Activated T-cell treated with anti-CD3 and anti-CD28 coated beads, Interleukin-2, amount 50 U/mL, for 4 hours (primary cell): ENCODE data around the gene EFCAB13. TPM values are rescaled to one million over a fixed set of nuclear protein-coding genes. Genes with fewer than 3 reads are reported as not detected.
"Not testable (repeated sequence)": the region's sequence is repeated elsewhere in the genome, so short reads cannot be mapped to it uniquely, and the experiment has no call there.

Experiments
- ATAC-seq, 2 donors: fragments of 200-7000 bp; cut with Tn5 transposase; one replicate each; pipeline ENCODE4 v1.10.0; 2021
- DNase-seq: peaks from one replicate; pipeline ENCODE4 v3.0.0-alpha.2; 2020
- H3K27me3 Mint-ChIP-seq: one replicate; pipeline ENCODE4 v1.8.0; 2021; ENCODE audit warnings: low read depth, mixed read lengths
- H3K36me3 Mint-ChIP-seq: one replicate; pipeline ENCODE4 v1.8.0; 2022; ENCODE audit warnings: mixed read lengths; ENCODE audit not compliant: insufficient read depth
- H3K4me1 Mint-ChIP-seq: one replicate; pipeline ENCODE4 v1.8.0; 2021; ENCODE audit warnings: low read depth, mixed read lengths
- H3K4me3 Mint-ChIP-seq: one replicate; pipeline ENCODE4 v1.8.0; 2021; ENCODE audit warnings: mild to moderate bottlenecking, moderate library complexity, mixed read lengths
- H3K9me3 Mint-ChIP-seq: one replicate; pipeline ENCODE4 v1.8.0; 2021; ENCODE audit warnings: mixed read lengths
- total RNA-seq, 3 donors: library from RNA; stranded (reverse); gene quantifications; one replicate each; pipeline ENCODE4 v1.2.1, GENCODE V29; 2021

EFCAB13 gene
- total RNA-seq, 3 donors from 2014 or later, result 1.1 to 2.4 (median 1.3) TPM

DNA sequence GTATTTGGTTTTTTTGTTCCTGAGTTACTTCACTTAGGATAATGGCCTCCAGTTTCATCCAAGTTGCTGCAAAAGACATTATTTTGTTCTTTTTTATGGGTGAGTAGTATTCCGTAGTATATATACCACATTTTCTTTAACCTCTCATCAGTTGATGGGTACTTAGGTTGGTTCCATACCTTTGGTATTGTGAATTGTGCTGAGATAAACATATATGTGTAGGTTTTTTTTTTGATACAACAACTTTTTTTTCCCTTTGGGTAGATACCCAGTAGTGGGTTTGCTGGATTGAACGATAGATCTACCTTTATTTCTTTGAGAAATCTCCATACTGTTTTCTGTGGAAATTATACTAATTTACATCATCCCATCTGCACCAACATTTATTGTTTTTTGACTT is 6.8 kb downstream of the EFCAB13 start:
- no peak for ATAC-seq
- no peak for DNase-seq
- peaks cover under 1% of the 10 kb centered on the region for H3K4me1 Mint-ChIP-seq
- H3K27me3 Mint-ChIP-seq, result peaks cover 1% of the 10 kb centered on the region
- no peak overlapping the region for H3K4me3 Mint-ChIP-seq
- H3K36me3 Mint-ChIP-seq, result peaks cover 18% of the 10 kb centered on the region
- no peaks in the 10 kb centered on the region for H3K9me3 Mint-ChIP-seq

DNA sequence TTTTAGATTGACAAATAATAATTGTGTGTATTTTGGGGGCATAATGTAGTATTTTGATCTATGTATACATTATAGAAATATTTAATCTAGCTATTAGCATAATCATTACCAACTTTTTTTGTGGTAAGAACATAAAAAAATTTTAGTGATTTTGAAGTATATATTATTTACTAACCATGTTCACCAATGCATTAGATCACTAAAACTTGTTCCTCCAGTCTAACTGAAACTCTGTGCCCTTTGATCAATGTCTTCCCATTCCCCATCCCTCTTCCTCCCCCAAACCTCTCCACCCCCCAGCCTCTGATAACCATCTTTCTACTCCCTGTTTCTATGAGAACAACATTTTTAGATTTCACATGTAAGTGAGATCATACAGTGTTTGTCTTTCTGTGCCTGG is 8.5 kb downstream of the EFCAB13 start:
- DNase-seq (no peak), ATAC-seq (no peak)
- Mint-ChIP-seq H3K9me3 (no peaks in the 10 kb centered on the region), H3K36me3 (peaks cover 18% of the 10 kb centered on the region), H3K4me3 (no peak overlapping the region), H3K27me3 (peaks cover 2% of the 10 kb centered on the region), H3K4me1 (no peaks in the 10 kb centered on the region)

DNA sequence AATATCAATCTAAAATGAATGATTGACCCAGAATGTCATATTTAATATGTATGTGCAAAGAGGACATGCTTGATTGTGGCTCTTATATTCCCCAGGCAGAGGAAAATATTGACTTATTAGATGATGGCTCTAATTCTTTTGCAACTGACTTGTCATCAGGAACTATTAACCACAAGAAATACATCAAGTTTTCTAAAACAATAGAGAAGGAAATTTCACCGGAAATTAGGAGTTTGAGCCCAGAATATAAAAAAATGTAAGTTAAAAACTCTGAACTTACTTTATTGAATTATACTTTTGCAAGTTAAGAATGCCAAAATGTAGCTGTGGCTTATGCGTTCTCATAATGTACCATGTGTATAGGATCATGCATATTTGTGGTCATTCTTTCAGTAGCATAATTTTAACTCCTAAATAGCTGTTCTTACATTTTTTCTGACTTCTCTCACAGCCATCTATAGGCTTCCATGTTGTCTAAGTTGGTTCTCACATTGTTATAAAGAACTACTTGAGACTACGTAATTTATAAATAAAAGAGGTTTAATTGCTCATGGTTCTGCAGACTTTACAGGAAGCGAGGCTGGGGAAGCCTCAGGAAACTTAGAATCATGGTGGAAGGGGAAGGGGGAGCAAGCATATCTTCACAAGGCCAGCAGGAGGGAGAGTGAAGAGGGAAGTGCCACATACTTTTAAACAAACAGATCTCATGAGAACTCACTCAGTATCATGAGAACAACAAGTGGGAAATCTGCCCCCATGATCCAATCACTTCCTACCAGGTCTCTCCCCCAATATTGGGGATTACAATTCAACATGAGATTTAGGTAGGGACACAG is 11.6 kb downstream of the EFCAB13 start:
- DNase-seq (no peak), ATAC-seq (no peak)
- Mint-ChIP-seq H3K27me3 (peaks cover 2% of the 10 kb centered on the region), H3K9me3 (no peaks in the 10 kb centered on the region), H3K4me3 (no peak overlapping the region), H3K4me1 (no peaks in the 10 kb centered on the region), H3K36me3 (peaks cover 23% of the 10 kb centered on the region)

DNA sequence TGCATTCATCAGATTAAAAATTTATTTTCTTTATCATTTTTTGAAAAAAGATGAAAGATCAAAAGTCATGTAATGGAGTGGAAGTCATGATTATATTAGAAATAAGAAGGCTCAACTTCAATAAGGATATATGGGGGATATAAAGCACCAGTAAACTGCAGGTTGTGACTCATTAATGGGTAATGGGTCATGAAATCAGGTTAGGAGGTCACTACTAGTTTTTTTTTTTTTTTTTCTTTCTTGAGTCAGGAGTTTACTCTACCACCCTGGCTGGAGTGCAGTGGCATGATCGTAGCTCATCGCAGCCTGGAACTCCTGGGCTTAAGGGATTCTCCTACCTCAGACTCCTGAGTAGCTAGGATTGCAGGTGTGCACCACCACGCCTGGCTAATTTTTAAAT is 14.3 kb downstream of the EFCAB13 start:
- DNase-seq, result no peak
- ATAC-seq, result no peak
- Mint-ChIP-seq H3K27me3 (peaks cover 2% of the 10 kb centered on the region), H3K9me3 (peaks cover 3% of the 10 kb centered on the region), H3K36me3 (peaks cover 20% of the 10 kb centered on the region), H3K4me3 (no peak overlapping the region), H3K4me1 (no peaks in the 10 kb centered on the region)

DNA sequence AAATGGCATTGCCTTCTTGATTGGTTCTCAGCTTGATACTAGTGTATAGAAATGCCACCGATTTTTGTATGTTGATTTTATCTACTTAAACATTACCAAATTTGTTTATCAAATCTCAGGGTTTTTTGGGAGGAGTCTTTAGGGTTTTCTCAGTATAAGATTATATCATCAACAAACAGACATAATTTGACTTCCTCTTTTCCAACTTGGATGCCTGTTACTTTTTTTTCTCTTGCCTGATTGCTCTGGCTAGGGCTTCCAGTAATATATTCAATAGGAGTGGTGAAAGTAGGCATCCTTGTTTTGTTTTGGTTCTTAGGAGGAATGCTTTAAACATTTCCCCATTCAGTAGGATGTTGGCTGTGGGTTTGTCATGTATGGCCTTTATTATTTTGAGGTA is 29.1 kb downstream of the EFCAB13 start:
- ATAC-seq (no peak), DNase-seq (no peak)
- peaks cover 12% of the 10 kb centered on the region for H3K36me3 Mint-ChIP-seq
- H3K4me3 Mint-ChIP-seq, result no peak overlapping the region
- H3K9me3 Mint-ChIP-seq, result no peaks in the 10 kb centered on the region
- no peaks in the 10 kb centered on the region for H3K4me1 Mint-ChIP-seq
- no peaks in the 10 kb centered on the region for H3K27me3 Mint-ChIP-seq

DNA sequence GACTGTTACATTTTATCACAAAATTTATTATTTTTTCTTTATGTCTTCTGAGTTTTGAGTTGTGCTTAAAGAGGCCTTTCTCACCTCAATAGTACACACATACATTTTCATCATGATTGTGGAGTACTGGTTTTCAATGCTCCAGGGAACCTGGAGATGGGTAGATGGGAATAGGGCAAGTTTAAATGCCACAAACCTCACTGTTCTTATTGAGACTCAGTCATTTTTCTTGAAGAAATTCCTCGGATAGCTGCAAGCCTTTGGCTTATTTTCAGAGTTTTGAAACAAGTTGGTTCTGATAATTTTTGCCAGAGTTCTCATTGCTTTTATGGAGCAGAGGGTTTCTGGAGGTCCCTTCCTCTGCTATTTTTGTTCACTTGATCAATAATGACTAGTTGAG is 34.9 kb downstream of the EFCAB13 start:
- no peaks in the 10 kb centered on the region for H3K9me3 Mint-ChIP-seq
- DNase-seq (no peak), ATAC-seq (no peak)
- peaks cover 9% of the 10 kb centered on the region for H3K36me3 Mint-ChIP-seq
- H3K4me1 Mint-ChIP-seq, result no peaks in the 10 kb centered on the region
- H3K4me3 Mint-ChIP-seq, result no peak overlapping the region
- H3K27me3 Mint-ChIP-seq, result no peaks in the 10 kb centered on the region

DNA sequence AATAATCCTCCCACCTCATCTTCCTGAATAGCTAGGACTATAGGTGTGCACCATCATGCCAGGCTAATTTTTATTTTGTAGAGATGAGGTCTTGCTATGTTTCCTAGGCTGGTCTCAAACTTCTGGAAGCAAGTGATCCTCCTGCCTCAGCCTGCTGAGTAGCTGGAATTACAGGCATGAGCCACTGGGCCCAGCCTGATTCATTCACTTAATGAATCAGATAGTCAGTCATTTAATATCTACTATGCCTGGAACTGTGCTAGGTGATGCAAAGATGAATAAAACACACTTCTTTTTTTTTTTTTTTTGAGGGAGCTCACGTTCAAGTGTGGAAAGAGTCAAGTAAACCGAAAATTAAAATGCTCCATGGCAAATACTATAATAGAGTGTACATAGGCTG is 39.4 kb downstream of the EFCAB13 start:
- Mint-ChIP-seq H3K9me3 (no peaks in the 10 kb centered on the region), H3K36me3 (peaks cover 1% of the 10 kb centered on the region), H3K4me3 (no peak overlapping the region), H3K4me1 (no peaks in the 10 kb centered on the region), H3K27me3 (no peaks in the 10 kb centered on the region)
- DNase-seq (no peak), ATAC-seq (no peak)

DNA sequence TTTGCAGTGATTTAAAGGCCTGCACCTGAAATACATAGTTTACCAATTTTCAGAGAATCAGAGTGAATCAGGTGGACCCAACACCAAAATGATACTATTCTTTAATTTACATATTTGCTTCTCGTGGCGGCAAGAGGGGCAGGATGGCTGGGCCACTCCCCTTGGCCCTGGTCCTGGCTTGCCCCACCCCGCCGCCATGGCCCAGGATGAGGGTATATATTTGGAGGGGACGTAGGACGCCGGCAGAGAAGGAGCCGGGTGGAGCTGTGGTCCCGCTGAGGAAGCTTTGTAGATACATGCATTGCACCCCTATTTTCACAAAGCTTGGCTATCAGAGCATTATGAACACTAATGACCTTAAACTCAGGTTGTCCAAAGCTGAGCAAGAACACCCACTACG is 43.5 kb downstream of the EFCAB13 start:
- ATAC-seq (no peak), DNase-seq (no peak)
- H3K36me3 Mint-ChIP-seq, result peaks cover 10% of the 10 kb centered on the region
- peaks cover 5% of the 10 kb centered on the region for H3K27me3 Mint-ChIP-seq
- no peak overlapping the region for H3K4me3 Mint-ChIP-seq
- no peaks in the 10 kb centered on the region for H3K4me1 Mint-ChIP-seq
- peaks cover 7% of the 10 kb centered on the region for H3K9me3 Mint-ChIP-seq

DNA sequence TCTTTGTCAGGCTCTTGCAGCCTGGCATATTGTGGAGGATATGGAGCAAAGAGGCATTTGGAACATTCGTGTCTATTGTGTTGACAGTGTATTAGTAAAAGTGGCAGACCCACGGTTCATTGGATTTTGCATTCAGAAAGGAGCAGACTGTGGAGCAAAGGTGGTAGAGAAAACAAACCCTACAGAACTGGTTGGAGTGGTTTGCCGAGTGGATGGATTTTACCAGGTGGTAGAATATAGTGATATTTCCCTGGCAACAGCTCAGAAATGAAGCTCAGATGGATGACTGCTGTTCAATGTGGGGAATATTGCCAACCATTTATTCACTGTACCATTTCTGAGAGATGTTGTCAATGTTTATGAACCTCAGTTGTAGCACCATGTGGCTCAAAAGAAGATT is 44.5 kb downstream of the EFCAB13 start:
- Mint-ChIP-seq H3K4me1 (no peaks in the 10 kb centered on the region), H3K4me3 (no peak overlapping the region), H3K36me3 (peaks cover 15% of the 10 kb centered on the region), H3K27me3 (peaks cover 5% of the 10 kb centered on the region), H3K9me3 (peaks cover 17% of the 10 kb centered on the region)
- ATAC-seq, result no peak
- DNase-seq, result no peak

DNA sequence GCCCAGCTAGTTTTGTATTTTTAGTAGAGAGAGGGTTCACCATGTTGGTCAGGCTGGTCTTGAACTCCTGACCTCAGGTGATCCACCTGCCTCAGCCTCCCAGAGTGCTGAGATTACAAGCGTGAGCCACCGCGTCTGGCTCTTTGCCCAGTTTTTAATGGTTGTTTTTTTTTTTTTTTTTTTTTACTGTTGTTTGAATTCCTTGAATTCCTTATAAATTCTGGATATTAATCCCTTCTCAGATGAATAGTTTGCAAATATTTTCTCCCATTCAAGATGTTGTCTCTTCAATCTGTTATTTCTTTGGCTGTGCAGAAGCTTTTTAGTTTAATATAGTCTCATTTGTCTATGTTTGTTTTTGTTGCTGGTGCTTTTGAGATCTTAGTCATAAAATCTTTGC is 47.1 kb downstream of the EFCAB13 start:
- H3K27me3 Mint-ChIP-seq, H3K4me3 Mint-ChIP-seq, H3K4me1 Mint-ChIP-seq, DNase-seq, ATAC-seq: not testable (repeated sequence)
- H3K9me3 Mint-ChIP-seq, result peaks cover 24% of the 10 kb centered on the region
- H3K36me3 Mint-ChIP-seq, result peaks cover 16% of the 10 kb centered on the region

DNA sequence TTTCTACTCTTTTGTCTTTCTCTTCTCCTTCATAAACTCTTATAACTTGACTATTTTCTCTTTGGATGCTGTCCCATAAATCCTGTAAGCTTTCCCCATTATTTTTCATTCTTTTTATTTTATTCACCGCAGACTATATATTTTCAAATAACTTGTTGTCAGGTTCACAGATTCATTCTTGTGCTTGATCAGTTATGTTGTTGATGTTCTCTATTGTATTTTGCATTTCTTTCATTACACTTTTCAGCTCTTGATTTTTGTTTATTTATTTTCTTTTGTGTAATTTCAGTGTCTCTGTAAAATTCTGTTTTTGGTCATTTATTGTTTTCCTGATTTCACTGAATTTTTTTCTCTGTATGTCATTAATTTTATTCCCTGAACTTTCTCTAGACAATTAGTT is 49.2 kb downstream of the EFCAB13 start:
- ATAC-seq (no peak), DNase-seq (no peak)
- Mint-ChIP-seq H3K9me3 (peaks cover 24% of the 10 kb centered on the region), H3K36me3 (peaks cover 16% of the 10 kb centered on the region), H3K4me1 (no peaks in the 10 kb centered on the region), H3K4me3 (no peak overlapping the region), H3K27me3 (peaks cover 5% of the 10 kb centered on the region)

DNA sequence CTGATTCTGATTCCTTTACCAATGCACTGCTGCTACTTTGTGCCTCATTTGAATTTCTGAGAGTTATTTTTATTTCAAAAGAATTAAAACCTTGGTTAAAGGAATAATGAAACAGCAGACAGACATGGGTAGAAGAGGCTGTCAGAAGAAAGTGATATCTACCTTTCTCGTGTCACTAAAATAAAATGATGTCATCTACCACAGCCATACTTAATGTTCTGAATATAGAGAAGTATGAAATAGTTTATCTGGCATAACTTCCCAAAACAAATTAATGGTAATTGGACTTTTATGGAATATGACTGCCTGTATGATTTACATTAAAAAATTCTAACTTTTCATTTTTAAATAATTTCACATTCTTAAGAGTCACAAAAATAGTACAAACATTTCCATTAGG is 52.5 kb downstream of the EFCAB13 start:
- no peak for DNase-seq
- ATAC-seq, result no peak
- peaks cover 21% of the 10 kb centered on the region for H3K36me3 Mint-ChIP-seq
- peaks cover 2% of the 10 kb centered on the region for H3K27me3 Mint-ChIP-seq
- no peaks in the 10 kb centered on the region for H3K4me1 Mint-ChIP-seq
- no peak overlapping the region for H3K4me3 Mint-ChIP-seq
- peaks cover 21% of the 10 kb centered on the region for H3K9me3 Mint-ChIP-seq

DNA sequence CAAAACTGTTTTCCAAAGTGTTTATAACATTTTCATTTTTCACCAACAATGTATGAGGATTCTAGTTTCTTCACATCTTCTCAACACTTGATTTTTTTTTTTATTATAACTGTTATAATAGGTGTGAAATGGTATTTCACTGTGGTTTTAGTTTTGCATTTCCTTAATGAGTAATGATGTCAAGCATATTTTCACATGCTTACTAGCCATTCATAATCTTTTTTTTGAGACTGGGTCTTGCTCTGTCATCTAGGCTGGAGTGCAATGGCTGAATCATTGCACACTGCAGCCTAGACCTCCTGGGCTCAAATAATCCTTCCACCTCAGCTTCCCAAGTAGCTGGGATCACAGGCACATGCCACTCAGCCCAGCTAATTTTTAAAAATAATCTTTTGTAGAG is 65.1 kb downstream of the EFCAB13 start:
- no peak for DNase-seq
- Mint-ChIP-seq H3K9me3 (peaks cover 5% of the 10 kb centered on the region), H3K27me3 (no peaks in the 10 kb centered on the region), H3K36me3 (peaks cover 21% of the 10 kb centered on the region), H3K4me3 (no peak overlapping the region), H3K4me1 (no peaks in the 10 kb centered on the region)
- ATAC-seq, result no peak

DNA sequence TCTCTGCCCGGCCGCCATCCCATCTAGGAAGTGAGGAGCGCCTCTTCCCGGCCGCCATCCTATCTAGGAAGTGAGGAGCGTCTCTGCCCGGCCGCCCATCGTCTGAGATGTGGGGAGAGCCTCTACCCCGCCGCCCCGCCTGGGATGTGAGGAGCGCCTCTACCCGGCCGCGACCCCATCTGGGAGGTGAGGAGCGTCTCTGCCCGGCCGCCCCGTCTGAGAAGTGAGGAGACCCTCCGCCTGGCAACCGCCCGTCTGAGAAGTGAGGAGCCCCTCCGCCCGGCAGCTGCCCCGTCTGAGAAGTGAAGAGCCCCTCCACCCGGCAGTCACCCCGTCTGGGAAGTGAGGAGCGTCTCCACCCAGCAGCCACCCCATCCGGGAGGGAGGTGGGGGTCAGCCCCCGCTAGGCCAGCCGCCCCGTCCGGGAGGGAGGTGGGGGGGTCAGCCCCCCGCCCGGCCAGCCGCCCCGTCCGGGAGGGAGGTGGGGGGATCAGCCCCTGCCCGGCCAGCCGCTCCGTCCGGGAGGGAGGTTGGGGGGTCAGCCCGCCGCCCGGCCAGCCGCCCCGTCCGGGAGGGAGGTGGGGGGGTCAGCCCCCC is 73.9 kb downstream of the EFCAB13 start:
- ATAC-seq, H3K4me1 Mint-ChIP-seq, DNase-seq, H3K36me3 Mint-ChIP-seq, H3K4me3 Mint-ChIP-seq, H3K9me3 Mint-ChIP-seq, H3K27me3 Mint-ChIP-seq: not testable (repeated sequence)

DNA sequence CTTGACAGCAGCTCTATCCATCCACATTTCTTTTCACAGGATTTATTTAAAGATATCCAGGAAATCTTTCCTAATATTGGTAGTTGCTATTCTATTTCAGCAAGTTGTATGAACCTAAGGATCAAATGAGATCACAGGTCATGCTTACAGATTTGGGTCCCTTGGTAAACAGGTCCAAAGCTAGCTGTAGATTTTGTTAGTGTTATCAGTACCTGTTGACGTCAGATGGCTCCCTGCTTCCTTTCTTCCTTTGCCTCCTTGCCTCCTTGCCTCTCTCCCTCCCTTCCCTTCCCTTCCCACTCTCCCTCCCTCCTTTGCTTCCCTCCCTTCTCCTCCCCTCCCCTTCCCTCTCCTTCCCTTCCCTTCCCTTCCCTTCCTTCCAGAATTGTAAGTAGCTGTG is 76.6 kb downstream of the EFCAB13 start:
- Mint-ChIP-seq H3K4me3 (no peak overlapping the region), H3K9me3 (no peaks in the 10 kb centered on the region), H3K4me1 (no peaks in the 10 kb centered on the region), H3K36me3 (peaks cover 7% of the 10 kb centered on the region), H3K27me3 (no peaks in the 10 kb centered on the region)
- no peak for ATAC-seq
- DNase-seq, result no peak
